Stimulated activated CD8-positive, alpha-beta memory T cell treated with anti-CD3 and anti-CD28 coated beads, Interleukin-15, amount 100 ng/mL, for 48 hours (primary cell): ENCODE data around the gene FSD2.
"Not testable (repeated sequence)": the region's sequence is repeated elsewhere in the genome, so short reads cannot be mapped to it uniquely, and the experiment has no call there.

Experiments
- DNase-seq, 2 donors: peaks; one replicate each; pipeline ENCODE4 v3.0.0-alpha.2; 2020; ENCODE audit warnings: low read depth in 2 of 2

Gene FSD2

GRCh38 chr15:82831894-82832600 is 26.2 kb upstream of the FSD2 start:
- no peak for DNase-seq

- no peak for DNase-seq
Measured at GRCh38 chr15:82830427-82831173, 24.7 kb upstream of the FSD2 start.

- DNase-seq = no peak
Measured at GRCh38 chr15:82829234-82829633, 23.4 kb upstream of the FSD2 start.

GRCh38 chr15:82828075-82828474 is 22.2 kb upstream of the FSD2 start:
- no peak for DNase-seq

- DNase-seq = no peak
Measured at GRCh38 chr15:82823049-82823448, 17.2 kb upstream of the FSD2 start.

GRCh38 chr15:82821851-82822250 is 16.0 kb upstream of the FSD2 start:
- not testable (repeated sequence) for DNase-seq

- not testable (repeated sequence) for DNase-seq
Measured at GRCh38 chr15:82821396-82821795, 15.5 kb upstream of the FSD2 start.

GRCh38 chr15:82820128-82820527 is 14.3 kb upstream of the FSD2 start:
- DNase-seq = no peak

GRCh38 chr15:82812994-82813393 is 7.1 kb upstream of the FSD2 start:
- DNase-seq = no peak

- peak; percentile 23 to 24 for DNase-seq
Measured at GRCh38 chr15:82810890-82811426, 5.1 kb upstream of the FSD2 start.

GRCh38 chr15:82810061-82810889 is 4.4 kb upstream of the FSD2 start:
- peak in 1 of 2 donors; percentile 9 for DNase-seq

GRCh38 chr15:82809308-82810060 is 3.6 kb upstream of the FSD2 start, which contains the start of gene WHAMM:
Gene WHAMM, plus strand, starts transcription at chr15:82809628. Its CDS starts 99 bp downstream, at chr15:82809727.
- DNase-seq = peak; percentile 91 to 93

- no peak for DNase-seq
Measured at GRCh38 chr15:82808634-82809041, 2.8 kb upstream of the FSD2 start.

GRCh38 chr15:82807920-82808633 is 2.2 kb upstream of the FSD2 start:
- no peak for DNase-seq

GRCh38 chr15:82804575-82804949 is 1.3 kb downstream of the FSD2 start:
- DNase-seq = no peak

- DNase-seq = no peak
Measured at GRCh38 chr15:82803793-82804574, 1.9 kb downstream of the FSD2 start.

- DNase-seq = no peak
Measured at GRCh38 chr15:82802497-82802896, 3.4 kb downstream of the FSD2 start.

- no peak for DNase-seq
Measured at GRCh38 chr15:82799183-82799841, 6.6 kb downstream of the FSD2 start.

- no peak for DNase-seq
Measured at GRCh38 chr15:82798531-82799166, 7.2 kb downstream of the FSD2 start.
